GM21360 (cell line): ENCODE results near the gene P2RX2.

ENCODE experiments used
- ATAC-seq: cut with Tn5 transposase; IDR thresholded peaks from one replicate; pipeline ENCODE4 v1.9.1; 2021; ENCODE audit warnings: mild to moderate bottlenecking, moderate library complexity; ENCODE audit not compliant: unreplicated experiment

Gene P2RX2

GRCh38 chr12:132601171-132601883 is 17.2 kb upstream of the P2RX2 start:
- no peak for ATAC-seq

DNA sequence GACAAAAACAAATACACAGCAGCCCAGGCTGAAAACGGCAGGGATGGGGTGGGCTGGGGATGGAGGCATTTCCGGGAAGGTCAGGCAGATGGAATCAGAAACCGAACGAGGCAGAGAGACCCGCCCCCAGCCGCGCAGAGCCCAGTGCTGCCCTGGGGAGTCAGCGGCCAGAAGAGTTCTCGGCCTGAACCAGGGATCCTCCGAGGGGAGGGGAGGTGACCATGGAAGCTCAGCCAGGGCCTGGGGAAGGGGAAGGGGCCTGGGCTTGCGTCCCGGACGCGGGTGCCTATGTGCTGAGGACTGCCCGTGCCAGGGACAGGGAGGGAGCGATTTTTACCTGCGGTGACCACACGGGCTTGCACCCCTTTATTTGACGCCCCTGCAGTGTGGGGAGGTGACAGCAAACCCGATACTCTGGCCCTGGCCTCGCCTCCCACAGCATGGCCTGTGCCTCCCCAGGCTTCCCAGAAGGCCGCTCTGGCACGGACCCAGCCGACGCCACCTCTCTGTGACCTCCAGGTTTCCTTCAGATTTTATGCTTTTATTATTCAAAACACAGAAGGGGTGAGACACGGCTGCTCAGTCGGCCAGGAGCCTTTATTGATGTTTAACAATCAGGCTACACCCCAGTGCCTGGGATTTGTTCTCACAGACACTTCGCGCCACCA is 15.9 kb upstream of the P2RX2 start:
- no peak for ATAC-seq

DNA sequence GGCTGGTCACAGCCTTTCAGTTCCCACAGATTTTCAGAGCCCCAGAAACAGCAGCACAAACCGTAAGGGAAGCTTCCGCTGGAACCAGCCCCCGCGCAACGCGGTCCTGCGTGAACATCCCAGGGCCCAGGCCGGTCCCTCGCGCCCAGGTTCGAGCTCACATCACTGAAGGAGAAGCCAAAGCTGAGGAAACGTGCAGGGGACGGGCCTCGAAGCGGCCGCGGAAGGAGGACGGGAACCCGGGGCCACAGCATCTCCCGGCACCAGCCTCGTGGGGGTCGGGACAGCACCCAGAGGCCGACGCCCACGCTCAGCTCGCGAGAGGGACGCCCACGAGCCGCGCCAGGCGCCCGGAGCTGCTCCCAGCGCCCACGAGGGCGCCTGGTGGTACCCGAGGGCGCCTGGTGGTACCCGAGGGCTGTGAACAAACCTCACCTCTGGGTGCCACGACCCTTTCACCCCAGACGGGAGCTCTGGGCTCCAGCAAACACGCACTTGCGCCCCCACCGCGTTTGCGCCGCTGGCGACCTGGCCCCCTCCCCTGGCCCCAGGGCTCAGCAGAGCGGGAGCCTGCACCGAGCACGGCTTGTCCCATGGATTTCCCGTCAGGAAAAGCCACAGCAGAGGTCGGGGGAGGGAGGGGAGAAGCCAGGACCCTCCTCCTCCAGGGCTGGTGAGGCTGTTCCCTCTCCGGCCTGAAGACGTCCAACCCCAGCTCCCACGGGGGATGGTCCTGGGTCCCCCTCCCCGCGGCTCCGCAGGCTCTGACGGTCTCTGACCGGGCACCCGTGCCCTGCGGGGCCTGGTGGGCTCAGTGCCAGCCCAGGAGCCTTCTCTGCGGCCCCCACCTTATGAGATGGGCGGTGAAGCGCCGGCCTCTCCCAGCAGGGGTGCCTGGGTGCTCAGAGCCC is 15.1 kb upstream of the P2RX2 start:
- ATAC-seq: no peak

DNA sequence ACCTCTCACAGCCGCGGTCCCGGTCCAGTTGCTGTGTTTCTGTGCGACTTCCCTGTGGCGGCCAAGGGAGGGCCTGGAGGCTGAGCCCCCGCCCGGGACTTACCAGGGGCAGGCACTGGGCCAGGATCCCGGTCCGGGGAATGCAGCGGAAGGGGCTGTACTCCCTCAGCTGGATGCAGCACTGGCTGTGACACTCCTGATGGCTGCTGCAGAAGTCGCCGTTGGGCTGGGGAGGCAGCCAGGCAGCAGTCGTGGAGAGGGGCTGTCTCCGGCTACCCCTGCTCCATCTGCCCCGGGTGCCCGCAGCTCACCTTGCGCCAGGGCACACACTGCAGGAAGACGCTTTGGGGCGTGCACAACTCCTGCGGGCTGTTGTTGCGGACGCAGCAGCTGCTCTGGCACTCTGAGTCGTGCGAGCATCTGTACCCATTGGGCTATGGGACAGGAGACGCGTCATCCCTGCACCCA is 14.4 kb upstream of the P2RX2 start:
- ATAC-seq: no peak

DNA sequence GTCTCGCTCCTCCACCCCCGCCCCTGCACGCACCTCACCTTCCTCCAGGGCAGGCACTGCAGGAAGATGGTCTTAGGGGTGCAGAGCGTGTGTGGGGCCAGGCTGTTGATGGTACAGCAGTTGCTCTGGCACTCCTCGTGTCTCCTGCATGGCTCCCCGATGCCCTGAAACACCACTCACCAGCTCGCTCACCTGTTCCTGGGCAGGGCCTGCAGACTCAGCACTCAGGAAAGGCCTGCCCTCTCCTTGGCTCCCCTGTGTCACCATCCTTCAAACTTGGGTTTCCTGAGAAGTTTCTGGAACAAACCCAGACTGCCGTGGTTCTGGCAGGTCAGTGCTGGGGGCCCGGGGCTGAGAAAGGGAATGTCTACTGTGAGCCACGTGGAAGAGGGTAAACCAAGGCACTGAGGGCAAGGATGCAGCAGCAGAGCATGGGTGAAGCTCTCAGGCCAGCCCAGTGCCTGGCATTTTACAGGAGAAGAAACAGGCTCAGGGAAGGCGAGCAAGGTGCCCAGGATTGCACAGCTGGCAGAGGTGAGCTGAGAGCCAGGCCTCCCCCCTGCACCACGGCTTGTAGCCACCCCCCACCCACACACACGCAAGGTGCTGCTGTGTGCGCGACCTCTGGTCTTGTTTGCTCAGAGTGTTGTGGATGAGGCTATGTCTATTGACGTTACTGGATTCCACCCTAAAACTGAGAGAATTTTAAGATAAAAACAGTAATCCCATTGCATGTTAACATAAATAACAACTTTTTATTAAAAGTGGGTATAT is 13.7 kb upstream of the P2RX2 start:
- no peak for ATAC-seq

DNA sequence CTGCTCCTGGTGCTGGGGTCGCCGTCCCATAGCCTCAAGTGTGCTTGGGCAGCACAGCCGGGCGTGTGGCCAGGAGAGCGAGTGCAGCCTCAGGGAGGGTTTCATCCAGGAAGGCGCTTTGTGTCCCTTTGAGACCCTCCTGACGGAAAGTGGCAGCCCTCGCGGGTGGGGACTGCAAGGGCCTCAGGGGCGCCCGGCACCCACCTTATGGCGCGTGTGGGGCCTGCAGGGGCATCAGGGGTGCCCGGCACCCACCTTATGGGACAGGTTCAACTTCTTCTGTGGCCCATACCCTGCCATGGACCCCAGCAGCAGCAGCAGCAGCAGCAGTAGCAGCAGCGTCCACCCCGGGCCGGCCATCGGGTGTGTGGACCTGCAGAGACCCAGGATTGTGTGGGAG is 12.7 kb upstream of the P2RX2 start:
- no peak for ATAC-seq

DNA sequence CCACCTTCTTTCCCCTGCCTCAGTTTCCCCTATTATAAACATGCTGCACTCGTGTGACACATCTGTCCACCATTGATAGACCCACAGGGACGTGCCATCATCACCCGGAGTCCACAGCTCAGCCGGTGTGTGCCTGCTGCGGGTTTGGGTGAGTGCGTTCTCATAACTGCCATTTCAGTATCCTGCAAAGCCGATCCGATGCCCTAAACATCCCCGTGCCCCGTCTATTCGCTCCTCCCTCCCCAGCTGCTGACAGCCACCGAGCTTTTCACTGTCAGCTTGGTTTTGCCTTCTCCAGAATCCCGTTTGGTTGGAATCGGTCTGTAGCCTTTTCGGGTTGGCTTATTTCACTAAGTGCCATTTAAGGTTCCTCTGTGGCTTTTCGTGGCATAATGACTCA is 12.1 kb upstream of the P2RX2 start:
- no peak for ATAC-seq

GRCh38 chr12:132606927-132607326 is 11.6 kb upstream of the P2RX2 start:
- no peak for ATAC-seq

DNA sequence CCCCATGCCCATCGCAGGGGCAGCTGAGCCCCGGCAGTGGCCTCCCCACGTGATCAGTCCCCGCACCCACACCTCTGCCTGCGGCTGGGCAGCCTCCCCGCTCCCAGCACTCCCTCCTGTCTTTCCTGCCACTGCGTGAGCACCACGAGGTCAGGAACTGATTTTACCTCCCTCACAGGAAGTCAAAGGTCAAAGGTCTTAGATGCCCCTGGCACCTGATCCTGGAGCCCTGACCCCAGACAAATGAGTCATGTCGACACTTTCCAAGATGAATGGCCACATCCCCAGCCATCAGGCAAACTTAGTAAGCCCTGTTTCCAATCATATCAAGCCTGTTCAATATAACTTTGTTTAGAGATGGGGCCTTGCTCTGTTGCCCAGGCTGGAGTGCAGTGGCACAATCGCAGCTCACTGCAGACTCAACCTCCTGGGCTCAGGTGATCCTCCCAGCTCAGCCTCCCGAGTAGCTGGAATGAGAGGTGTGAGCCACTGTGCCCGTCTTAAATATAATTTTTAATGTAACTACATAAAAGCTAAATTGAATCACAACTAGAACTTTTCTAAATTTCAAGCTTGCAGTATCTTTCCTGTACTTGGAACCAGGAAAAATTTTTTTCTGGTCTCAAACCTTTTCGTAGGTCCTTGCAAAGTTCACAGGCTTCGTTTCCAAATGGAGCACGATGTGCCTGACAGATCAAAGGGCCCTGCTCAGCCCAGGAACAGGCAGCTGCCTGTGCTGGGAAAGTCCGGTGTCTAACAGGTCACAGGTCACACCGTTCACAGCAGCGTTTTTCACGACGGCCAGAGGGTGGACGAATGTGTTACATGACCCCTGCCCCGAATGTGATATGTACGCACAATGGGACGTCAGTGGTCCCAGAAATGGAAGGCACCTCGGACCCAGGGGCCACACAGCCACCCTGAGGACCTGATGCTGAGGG is 10.1 kb upstream of the P2RX2 start:
- ATAC-seq: no peak

DNA sequence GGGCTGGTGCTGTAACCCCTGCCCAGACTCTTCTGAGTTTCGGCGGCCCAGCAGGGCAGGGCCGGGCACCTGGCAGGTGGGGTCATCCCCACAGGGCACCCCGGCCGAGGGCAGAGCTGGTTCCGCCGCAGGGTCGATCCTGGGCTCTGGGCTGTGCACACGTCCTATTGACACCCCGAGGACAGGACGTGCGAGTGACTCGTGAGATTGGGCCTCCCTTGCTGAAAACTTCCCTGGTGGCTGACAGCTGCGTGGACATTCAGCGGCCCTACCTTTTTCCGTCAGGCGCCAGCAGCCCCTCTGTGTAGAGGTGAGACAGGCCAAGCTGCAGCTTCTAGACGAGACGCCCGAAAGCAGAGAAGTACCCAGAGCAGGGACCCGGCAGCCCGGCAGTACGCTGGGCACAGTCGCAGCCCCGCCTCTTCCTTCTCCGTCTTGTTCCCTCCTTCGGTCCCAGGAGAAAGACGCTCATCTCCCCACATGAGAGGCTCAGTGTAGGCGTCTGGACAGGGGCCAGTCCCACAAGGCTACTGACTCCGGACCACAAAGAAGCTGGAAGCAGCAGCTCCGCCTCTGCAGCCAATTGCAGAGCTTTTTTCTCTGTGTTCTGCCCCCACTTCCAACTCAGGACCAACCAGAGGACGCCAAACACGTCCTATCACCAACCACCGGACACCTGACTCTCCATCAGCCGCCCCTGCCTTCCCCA is 8.4 kb upstream of the P2RX2 start, which contains the start of gene LRCOL1:
LRCOL1 (minus strand) TSS at position 532 of the 709 bp plus-strand sequence. CDS start 4,331 bp downstream, outside the sequence.
- no peak for ATAC-seq

- no peak for ATAC-seq
These were observed 7.5 kb upstream of the P2RX2 start for GRCh38 chr12:132610866-132611602.

DNA sequence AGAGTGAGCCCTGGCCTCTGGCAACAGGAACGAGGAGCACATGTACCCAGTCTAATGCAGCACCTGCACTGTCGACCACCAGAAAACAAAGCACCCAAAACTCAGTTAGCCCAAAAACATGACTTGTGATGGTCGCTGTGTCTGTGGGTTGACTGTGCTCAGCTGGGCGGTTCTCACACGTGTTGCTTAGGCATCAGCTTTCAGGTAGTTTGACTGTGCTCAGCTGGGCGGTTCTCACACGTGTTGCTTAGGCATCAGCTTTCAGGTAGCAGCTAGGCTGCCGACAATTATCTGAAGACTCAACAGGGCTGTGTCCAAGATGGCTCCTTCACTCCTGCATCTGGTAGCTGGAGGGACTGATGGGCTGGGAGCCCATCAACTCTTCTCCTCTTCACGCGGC is 7.0 kb upstream of the P2RX2 start:
- ATAC-seq: no peak

- ATAC-seq: no peak
These were observed 4.5 kb upstream of the P2RX2 start for GRCh38 chr12:132614029-132614428.

GRCh38 chr12:132614861-132615578 is 3.6 kb upstream of the P2RX2 start:
- no peak for ATAC-seq

DNA sequence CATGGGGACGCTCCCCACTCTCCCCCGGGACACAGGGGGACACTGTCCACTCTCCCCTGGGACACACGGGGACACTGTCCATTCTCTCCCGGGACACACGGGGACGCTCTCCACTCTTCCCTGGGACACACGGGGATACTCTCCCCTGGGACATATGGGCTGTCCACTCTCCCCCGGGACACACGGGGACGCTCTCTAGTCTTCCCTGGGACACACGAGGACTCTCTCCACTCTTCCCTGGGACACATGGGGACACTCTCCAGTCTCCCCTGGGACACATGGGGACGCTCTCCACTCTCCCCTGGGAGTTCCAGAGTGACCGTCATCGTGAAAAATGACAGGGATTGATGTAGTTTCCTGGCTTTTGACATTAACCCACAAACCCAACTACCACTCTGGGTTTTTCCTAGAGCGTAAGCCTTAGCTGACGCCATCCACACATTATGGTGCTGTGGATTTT is 3.0 kb upstream of the P2RX2 start:
- ATAC-seq: no peak

DNA sequence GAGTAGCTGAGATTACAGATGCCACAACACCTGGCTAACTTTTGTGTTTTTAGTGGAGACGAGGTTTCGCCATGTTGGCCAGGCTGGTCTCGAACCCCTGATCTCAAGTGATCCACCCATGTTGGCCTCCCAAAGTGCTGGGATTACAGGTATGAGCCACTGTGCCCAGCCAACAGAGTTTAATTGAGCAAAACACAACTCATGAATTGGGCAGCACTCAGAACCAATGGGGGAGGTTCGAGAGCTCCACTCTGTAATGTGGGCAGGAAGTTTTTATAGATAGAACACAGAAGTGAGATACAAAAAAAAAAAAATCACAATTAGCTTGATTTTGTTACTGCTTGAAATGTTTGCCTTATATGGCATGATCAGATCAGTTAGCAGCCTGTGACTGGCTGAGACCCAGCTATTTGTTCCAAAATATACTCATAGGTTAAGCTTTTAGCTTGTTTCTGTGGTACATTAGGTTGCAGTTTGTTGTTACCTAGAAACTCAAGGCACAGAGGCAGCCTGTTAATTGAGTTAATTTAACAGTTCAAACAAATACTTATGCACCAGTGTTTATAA is 1.4 kb upstream of the P2RX2 start:
- no peak for ATAC-seq
